ENCODE results near the gene TSPAN12.

DNA sequence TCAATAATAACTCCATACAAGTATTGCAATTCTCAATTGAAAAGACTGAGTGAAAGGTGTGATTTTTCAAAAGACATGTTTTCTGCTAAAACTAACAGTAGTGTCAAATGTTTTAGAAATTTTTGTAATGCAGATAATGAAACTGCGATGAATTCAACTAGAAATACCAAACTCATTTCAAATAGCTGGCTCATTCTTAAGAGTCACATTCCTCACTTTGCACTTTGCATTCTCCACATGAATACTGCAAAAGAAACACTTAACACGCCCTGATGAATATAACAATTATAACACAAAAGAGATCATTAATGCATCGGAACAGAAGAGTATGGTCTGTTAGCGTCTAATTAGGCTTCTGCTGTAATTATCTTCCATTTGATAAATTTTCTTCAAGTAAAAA, 15.5 kb upstream of the TSPAN12 start:
- TF ChIP-seq, protein P1, sequence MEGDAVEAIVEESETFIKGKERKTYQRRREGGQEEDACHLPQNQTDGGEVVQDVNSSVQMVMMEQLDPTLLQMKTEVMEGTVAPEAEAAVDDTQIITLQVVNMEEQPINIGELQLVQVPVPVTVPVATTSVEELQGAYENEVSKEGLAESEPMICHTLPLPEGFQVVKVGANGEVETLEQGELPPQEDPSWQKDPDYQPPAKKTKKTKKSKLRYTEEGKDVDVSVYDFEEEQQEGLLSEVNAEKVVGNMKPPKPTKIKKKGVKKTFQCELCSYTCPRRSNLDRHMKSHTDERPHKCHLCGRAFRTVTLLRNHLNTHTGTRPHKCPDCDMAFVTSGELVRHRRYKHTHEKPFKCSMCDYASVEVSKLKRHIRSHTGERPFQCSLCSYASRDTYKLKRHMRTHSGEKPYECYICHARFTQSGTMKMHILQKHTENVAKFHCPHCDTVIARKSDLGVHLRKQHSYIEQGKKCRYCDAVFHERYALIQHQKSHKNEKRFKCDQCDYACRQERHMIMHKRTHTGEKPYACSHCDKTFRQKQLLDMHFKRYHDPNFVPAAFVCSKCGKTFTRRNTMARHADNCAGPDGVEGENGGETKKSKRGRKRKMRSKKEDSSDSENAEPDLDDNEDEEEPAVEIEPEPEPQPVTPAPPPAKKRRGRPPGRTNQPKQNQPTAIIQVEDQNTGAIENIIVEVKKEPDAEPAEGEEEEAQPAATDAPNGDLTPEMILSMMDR (conservative IDR thresholded peaks at IDR 0.05 in 1 of 2, IDR thresholded peaks at IDR 0.05 in 1 of 2; ENCODE audit: extremely low read depth in 1 of 2, insufficient read depth in 1 of 2, low read depth in 1 of 2, low read length in 2 of 2), result no peak
- TF ChIP-seq EZH2 (IDR thresholded peaks at IDR 0.05; ENCODE audit: borderline replicate concordance, low read length), result no peak

Data from mammary epithelial cell (primary cell).